Activated CD4-positive, alpha-beta T cell treated with anti-CD3 and anti-CD28 coated beads for 36 hours (primary cell): ENCODE results near the gene IL36RN. TPM values are rescaled to one million over a fixed set of nuclear protein-coding genes. Genes with fewer than 3 reads are reported as not detected.
A peak's percentile ranks its signal among the peaks of the same experiment; 100 is the strongest.

ENCODE experiments used
- ATAC-seq: fragments of 200-7000 bp; cut with Tn5 transposase; one replicate; pipeline ENCODE4 v1.10.0; 2021; ENCODE audit warnings: mild to moderate bottlenecking, moderate library complexity
- CTCF ChIA-PET: fragments of 350-600 bp; sonication (Branson Sonifier 250); formaldehyde crosslinking; loops from one replicate; lab custom pipeline; 2021; ENCODE audit warnings: antibody characterized with exemption; lab: Charles Lee
- POLR2A ChIA-PET: fragments of 350-600 bp; sonication (Branson Sonifier 250); formaldehyde crosslinking; loops from one replicate; lab custom pipeline; 2021; ENCODE audit warnings: antibody characterized with exemption, inconsistent platforms; lab: Charles Lee
- DNase-seq: peaks from one replicate; pipeline ENCODE4 v3.0.0-alpha.2; 2020
- H3K27ac Mint-ChIP-seq: one replicate; pipeline ENCODE4 v1.8.0; 2021; ENCODE audit warnings: mixed read lengths
- H3K27me3 Mint-ChIP-seq: one replicate; pipeline ENCODE4 v1.8.0; 2021; ENCODE audit warnings: mixed read lengths
- H3K36me3 Mint-ChIP-seq: one replicate; pipeline ENCODE4 v1.8.0; 2021; ENCODE audit warnings: low read depth, mixed read lengths
- H3K4me1 Mint-ChIP-seq: one replicate; pipeline ENCODE4 v1.8.0; 2021; ENCODE audit warnings: mixed read lengths
- H3K4me3 Mint-ChIP-seq: one replicate; pipeline ENCODE4 v1.8.0; 2021; ENCODE audit warnings: mild to moderate bottlenecking, moderate library complexity, mixed read lengths
- H3K9me3 Mint-ChIP-seq: one replicate; pipeline ENCODE4 v1.8.0; 2021; ENCODE audit warnings: low read depth, mixed read lengths
- intact Hi-C, 2 experiments: fragments of 100-400 bp; cut with DNase I in 1 of 2; cut with micrococcal nuclease in 1 of 2; formaldehyde crosslinking; loops; one replicate each; pipeline versions ENCODE4 v1.14.2 to v1.15.1; 2022 to 2024; cut with DNase I, micrococcal nuclease
- total RNA-seq, 2 experiments: library from RNA; stranded (reverse); gene quantifications; one replicate each; pipeline ENCODE4 v1.2.3, GENCODE V29; 2021

IL36RN gene
- total RNA-seq, 2 experiments from 2014 or later = not detected

DNA sequence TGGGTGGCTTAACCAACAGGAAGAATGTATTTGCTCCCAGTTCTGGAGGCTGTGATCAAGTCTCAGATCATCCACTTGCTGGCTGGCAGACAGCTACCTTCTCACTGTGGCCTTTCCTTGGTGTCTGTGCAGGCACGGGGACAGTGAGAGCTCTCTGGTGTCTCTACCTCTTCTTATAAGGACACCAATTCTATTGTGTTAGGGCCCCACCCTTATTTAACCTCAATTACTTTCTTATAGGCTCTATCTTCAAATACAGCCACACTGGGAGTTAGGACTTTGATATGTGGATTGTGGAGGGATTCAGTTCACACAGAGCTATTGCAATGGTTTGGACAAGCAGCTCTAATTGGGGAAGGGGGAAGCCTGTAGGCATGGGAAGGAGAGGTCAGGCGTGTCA lies 43.1 kb downstream of the IL36RN start:
- intact Hi-C loops = no loop called here
- DNase-seq (no peak), ATAC-seq (no peak)
- peaks cover 54% of the 10 kb centered on the region for H3K4me1 Mint-ChIP-seq
- H3K9me3 Mint-ChIP-seq = peaks cover 13% of the 10 kb centered on the region
- POLR2A ChIA-PET = no interaction called here
- peak overlapping the region; percentile 49 for H3K27ac Mint-ChIP-seq
- no peak overlapping the region for H3K4me3 Mint-ChIP-seq
- H3K27me3 Mint-ChIP-seq = no peaks in the 10 kb centered on the region
- CTCF ChIA-PET = interaction anchor here (0.8 to 1.2 kb wide), 3 partner anchors 12 to 36 kb away, joined by 3 to 4 read pairs (median 3); no protein-coding TSS in a partner anchor
- H3K36me3 Mint-ChIP-seq = peaks cover 9% of the 10 kb centered on the region

DNA sequence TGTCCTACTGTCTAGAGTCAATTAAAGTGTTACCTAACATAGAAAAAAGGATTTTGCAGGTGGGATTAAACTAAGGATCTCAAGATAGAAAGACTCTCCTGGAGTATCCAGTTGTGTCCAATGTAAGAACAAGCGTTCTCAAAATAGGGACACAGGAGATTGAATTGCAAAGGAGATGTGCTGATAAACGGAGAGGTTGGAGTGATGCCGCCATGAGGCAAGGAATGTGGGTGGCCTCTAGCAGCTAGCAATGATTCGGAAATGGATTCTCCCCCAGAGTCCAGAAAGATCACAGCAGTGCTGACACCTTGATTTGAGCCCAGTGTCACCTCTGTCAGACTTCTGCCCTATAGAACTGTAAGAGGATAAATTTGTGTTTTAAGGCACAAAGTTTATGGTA lies 44.3 kb downstream of the IL36RN start:
- Mint-ChIP-seq H3K36me3 (peaks cover 3% of the 10 kb centered on the region), H3K4me1 (peaks cover 42% of the 10 kb centered on the region), H3K4me3 (no peak overlapping the region), H3K27ac (peak overlapping the region; percentile 93), H3K27me3 (no peaks in the 10 kb centered on the region), H3K9me3 (peaks cover 6% of the 10 kb centered on the region)
- ChIA-PET POLR2A (no interaction called here), CTCF (interaction anchor here (0.5 to 2.3 kb wide), 5 partner anchors 10 to 72 kb away, joined by 3 to 13 read pairs (median 3); partner anchors contain the start of gene PSD4)
- intact Hi-C loops = no loop called here
- ATAC-seq (no peak), DNase-seq (no peak)

DNA sequence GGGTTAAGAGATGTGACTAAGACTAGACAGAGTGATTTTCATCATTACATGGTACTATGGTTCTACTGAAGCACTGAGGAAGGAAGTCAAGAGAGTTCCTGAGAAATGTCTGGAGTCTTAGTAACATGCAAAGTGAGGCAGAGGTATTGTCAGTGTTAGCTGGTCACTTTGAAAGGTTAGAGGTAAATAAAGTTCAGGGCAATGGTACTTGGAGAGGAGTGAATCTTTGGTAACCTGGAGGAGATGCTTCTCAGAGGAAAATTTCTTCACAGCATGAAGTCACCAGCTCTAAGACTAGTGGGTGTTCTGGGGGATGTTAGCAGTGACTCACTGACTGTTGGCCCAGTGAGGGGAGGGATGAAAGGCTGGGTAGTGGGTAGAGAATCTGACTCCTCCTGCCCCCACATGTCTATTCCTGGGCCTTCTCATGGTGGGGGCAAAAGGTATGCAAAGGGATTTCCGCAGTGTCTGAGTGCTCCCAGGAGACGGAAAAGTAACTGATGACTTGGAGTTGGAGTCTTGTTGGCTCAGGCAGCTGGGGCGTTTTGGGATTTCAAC lies 45.1 kb downstream of the IL36RN start:
- DNase-seq (peak; percentile 59), ATAC-seq (peak; percentile 83)
- H3K9me3 Mint-ChIP-seq = peaks cover 6% of the 10 kb centered on the region
- no peak overlapping the region for H3K4me3 Mint-ChIP-seq
- ChIA-PET CTCF (interaction anchor here (0.6 to 2.8 kb wide), 10 partner anchors 10 to 375 kb away, joined by 3 to 14 read pairs (median 4); partner anchors contain the start of gene PSD4), POLR2A (interaction anchor here (1.0 kb wide), 2 partner anchors 13 to 70 kb away, joined by 3 to 4 read pairs; no protein-coding TSS in a partner anchor)
- peak overlapping the region; percentile 93 for H3K27ac Mint-ChIP-seq
- H3K4me1 Mint-ChIP-seq = peaks cover 39% of the 10 kb centered on the region
- intact Hi-C loops = no loop called here
- peaks cover 3% of the 10 kb centered on the region for H3K36me3 Mint-ChIP-seq
- H3K27me3 Mint-ChIP-seq = peaks cover 4% of the 10 kb centered on the region

DNA sequence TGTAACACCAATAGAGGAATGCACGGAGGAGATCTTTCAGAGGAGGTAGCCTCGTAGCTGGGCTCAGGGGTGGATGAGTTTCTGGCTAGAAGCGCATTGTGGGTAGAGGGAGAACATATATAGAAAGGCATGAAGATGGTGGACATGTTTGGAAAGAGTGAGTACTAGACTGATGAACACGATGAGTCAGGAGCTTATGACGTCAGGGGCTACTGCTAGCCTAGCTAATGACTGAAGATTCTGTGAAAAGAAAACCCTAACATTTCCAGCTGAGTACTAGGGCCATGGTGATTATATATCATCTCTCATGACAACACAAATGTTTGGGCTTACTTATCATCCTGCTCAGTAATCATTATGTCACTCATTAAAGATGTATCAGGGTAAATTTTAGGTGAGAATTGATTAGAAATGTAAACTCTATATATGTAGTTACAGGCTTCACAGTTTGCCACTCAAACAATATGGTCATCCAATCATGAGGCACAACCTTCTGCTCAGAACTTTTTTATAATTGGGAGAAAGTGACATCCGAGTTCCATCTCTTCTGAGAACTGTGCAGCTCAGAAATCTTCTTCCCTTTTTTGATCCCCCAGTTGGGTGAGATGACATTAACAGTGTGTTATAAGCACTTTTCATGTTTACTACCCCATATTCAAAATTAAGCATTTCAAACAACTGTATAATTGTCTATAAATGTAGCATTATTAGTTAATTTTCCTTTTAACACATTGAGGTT lies 46.2 kb downstream of the IL36RN start:
- ChIA-PET CTCF (interaction anchor here (0.6 to 2.8 kb wide), 6 partner anchors 20 to 109 kb away, joined by 3 to 14 read pairs (median 7); partner anchors contain the start of gene PSD4), POLR2A (interaction anchor here (0.6 kb wide), 1 partner anchor 69 kb away, joined by 3 read pairs; no protein-coding TSS in a partner anchor)
- ATAC-seq (peak; percentile 59), DNase-seq (peak; percentile 73)
- peaks cover 4% of the 10 kb centered on the region for H3K27me3 Mint-ChIP-seq
- H3K9me3 Mint-ChIP-seq = peaks cover 6% of the 10 kb centered on the region
- H3K36me3 Mint-ChIP-seq = peaks cover 3% of the 10 kb centered on the region
- no peak overlapping the region for H3K4me3 Mint-ChIP-seq
- peak overlapping the region; percentile 93 for H3K27ac Mint-ChIP-seq
- intact Hi-C loops = no loop called here
- peaks cover 39% of the 10 kb centered on the region for H3K4me1 Mint-ChIP-seq

DNA sequence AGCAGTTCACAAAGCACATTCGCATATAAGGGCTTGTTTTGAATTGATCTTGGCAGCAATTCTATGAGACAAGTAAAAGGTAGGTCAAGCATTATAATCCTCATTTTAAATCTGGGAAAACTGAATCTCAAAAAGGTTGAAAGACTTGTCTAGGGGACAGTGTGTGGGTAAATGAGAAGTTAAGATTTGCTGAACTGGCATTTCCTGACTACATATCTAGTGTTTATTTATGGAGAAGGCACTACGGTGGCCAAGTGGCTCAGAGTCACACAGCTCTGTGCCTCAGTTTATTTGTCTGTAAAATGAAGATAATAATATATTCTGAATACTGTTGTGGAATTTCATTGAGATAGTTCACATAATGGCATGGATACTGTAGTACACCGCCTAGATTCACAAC lies 52.1 kb downstream of the IL36RN start:
- ChIA-PET POLR2A (no interaction called here), CTCF (no interaction called here)
- DNase-seq (no peak), ATAC-seq (no peak)
- intact Hi-C loops = no loop called here
- no peaks in the 10 kb centered on the region for H3K4me1 Mint-ChIP-seq
- H3K36me3 Mint-ChIP-seq = no peaks in the 10 kb centered on the region
- peaks cover 4% of the 10 kb centered on the region for H3K27me3 Mint-ChIP-seq
- H3K9me3 Mint-ChIP-seq = no peaks in the 10 kb centered on the region
- H3K4me3 Mint-ChIP-seq = no peak overlapping the region
- H3K27ac Mint-ChIP-seq = no peak overlapping the region

DNA sequence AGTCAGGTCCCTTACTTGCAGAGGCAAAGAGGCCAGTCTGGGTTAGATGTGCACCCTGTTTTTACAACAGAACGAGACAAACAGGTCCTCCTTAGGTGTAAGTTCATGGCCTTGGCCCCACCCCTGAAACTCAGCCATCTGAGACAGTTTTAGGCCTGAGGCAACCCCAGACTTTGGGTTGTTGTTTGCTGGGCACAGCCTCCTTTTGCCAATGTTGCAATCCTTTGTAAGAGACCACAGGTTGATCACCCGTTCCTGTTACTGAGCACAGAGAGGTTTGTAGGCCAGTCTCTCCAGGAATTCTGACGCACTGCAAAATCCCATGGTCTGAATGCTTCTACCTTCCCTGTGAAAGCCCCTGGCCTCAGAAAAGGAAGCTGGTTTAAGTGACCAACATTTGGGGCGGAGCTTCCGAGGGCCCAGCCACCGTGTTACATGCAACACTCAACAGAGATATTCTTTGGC lies 52.9 kb downstream of the IL36RN start:
- H3K4me1 Mint-ChIP-seq = peaks cover 5% of the 10 kb centered on the region
- DNase-seq (no peak), ATAC-seq (no peak)
- no peaks in the 10 kb centered on the region for H3K36me3 Mint-ChIP-seq
- H3K27ac Mint-ChIP-seq = no peak overlapping the region
- no peak overlapping the region for H3K4me3 Mint-ChIP-seq
- no peaks in the 10 kb centered on the region for H3K9me3 Mint-ChIP-seq
- peaks cover 4% of the 10 kb centered on the region for H3K27me3 Mint-ChIP-seq
- ChIA-PET POLR2A (no interaction called here), CTCF (no interaction called here)
- intact Hi-C loops = no loop called here

DNA sequence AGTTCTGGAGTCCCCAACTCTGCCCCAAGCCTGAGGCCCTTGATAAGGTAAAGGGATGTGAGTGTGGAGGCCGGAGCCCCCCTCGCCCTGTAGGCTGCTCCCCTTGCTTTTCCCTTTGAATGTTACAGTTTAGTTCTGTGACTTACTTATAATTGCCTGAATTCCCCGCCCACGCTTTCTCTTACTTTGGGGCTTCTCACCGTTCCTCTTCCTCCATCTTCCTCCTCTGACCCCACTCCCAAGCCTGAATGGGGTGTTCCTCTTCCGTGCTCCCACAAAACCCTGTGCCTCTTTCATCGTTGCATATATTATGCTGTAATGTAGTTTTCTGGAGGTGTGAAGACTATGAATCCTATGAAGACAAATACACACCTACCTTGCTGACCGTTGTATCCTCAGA lies 53.4 kb downstream of the IL36RN start:
- DNase-seq (no peak), ATAC-seq (no peak)
- no peak overlapping the region for H3K27ac Mint-ChIP-seq
- H3K9me3 Mint-ChIP-seq = no peaks in the 10 kb centered on the region
- ChIA-PET POLR2A (no interaction called here), CTCF (no interaction called here)
- H3K27me3 Mint-ChIP-seq = peaks cover 4% of the 10 kb centered on the region
- H3K4me3 Mint-ChIP-seq = no peak overlapping the region
- H3K4me1 Mint-ChIP-seq = peaks cover 10% of the 10 kb centered on the region
- intact Hi-C loops = no loop called here
- no peaks in the 10 kb centered on the region for H3K36me3 Mint-ChIP-seq

DNA sequence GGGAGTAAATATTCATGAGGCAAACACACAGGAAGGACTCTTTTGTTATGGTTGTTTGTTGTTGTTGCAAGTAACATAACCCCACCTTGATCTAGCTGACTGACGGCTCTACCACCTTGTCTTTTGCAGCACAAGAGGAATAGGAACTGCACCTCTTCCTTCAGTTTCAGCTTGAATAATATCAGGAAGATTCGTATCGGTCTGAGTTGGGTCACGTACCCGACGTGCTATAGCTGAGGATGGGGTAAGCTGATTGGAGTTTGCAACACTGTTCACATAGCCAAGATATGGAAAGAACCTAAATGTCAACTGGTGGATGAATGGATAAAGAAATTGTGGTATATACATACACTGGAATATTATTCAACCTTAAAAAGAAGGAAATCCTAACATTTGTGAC lies 53.9 kb downstream of the IL36RN start:
- H3K27me3 Mint-ChIP-seq = peaks cover 4% of the 10 kb centered on the region
- H3K4me1 Mint-ChIP-seq = peaks cover 12% of the 10 kb centered on the region
- POLR2A ChIA-PET = no interaction called here
- ATAC-seq (no peak), DNase-seq (no peak)
- H3K4me3 Mint-ChIP-seq = no peak overlapping the region
- intact Hi-C loops = no loop called here
- no peak overlapping the region for H3K27ac Mint-ChIP-seq
- no peaks in the 10 kb centered on the region for H3K36me3 Mint-ChIP-seq
- no peaks in the 10 kb centered on the region for H3K9me3 Mint-ChIP-seq
- CTCF ChIA-PET = interaction anchor here (0.7 to 0.8 kb wide), 3 partner anchors 9 to 47 kb away, joined by 3 read pairs; no protein-coding TSS in a partner anchor

DNA sequence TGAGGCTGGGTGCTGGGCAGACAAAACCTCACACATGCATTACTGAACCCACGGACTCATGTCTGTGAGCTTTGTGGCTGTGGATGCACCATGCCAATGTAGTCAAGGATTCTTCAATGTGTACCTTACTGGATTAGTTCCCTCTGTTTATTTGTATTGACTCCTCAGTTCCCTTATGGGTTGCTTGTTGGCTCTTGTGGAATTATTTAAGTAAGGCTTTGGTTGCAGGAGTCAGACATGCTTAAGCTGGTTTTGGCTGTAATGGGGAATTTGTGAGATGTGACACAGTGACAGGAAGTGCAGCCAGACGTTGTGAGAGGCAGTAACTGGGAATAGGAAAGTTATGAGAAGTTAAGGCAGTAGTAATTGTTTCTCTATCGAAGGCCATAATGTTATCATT lies 54.8 kb downstream of the IL36RN start:
- Mint-ChIP-seq H3K27me3 (no peaks in the 10 kb centered on the region), H3K36me3 (no peaks in the 10 kb centered on the region), H3K9me3 (no peaks in the 10 kb centered on the region), H3K27ac (no peak overlapping the region), H3K4me3 (no peak overlapping the region), H3K4me1 (peaks cover 16% of the 10 kb centered on the region)
- CTCF ChIA-PET = interaction anchor here (1.2 to 2.5 kb wide), 3 partner anchors 10 to 24 kb away, joined by 3 to 11 read pairs (median 3); no protein-coding TSS in a partner anchor
- POLR2A ChIA-PET = no interaction called here
- ATAC-seq (no peak), DNase-seq (no peak)
- intact Hi-C loops = no loop called here
